Measurements from ENCODE around the gene CHMP3. TPM values are rescaled to one million over a fixed set of nuclear protein-coding genes. Genes with fewer than 3 reads are reported as not detected.

Gene CHMP3
- polyA plus RNA-seq, 1 experiment, result 107 TPM

- no peak for TF ChIP-seq CTCF (IDR thresholded peaks at IDR 0.05; ENCODE audit: insufficient read depth, low read depth, low read length)
- no peak overlapping the region for H3K4me3 ChIP-seq (ENCODE audit: low read depth, low read length)
- H3K27me3 ChIP-seq (ENCODE audit: control insufficient read depth, insufficient read depth, low read length), result no peaks in the 10 kb centered on the region
- no peaks in the 10 kb centered on the region for H3K36me3 ChIP-seq (ENCODE audit: control insufficient read depth, insufficient read depth, low read length)
- ChIA-PET POLR2A (no interaction called here), CTCF (interaction anchor here (0.6 kb wide), 1 partner anchor 1446 kb away, joined by 3 read pairs; no protein-coding TSS in a partner anchor)
- no peak for DNase-seq (ENCODE audit: low read depth)
Observed at GRCh38 chr2:86541334-86541733, 21.9 kb downstream of the CHMP3 start.

- TF ChIP-seq CTCF (IDR thresholded peaks at IDR 0.05; ENCODE audit: insufficient read depth, low read depth, low read length), result no peak
- ChIA-PET POLR2A (no interaction called here), CTCF (no interaction called here)
- Histone ChIP-seq H3K36me3 (ENCODE audit: control insufficient read depth, insufficient read depth, low read length) (peaks cover 3% of the 10 kb centered on the region), H3K4me3 (ENCODE audit: low read depth, low read length) (no peak overlapping the region), H3K27me3 (ENCODE audit: control insufficient read depth, insufficient read depth, low read length) (no peaks in the 10 kb centered on the region)
- no peak for DNase-seq (ENCODE audit: low read depth)
Observed at GRCh38 chr2:86533589-86533988, 29.7 kb downstream of the CHMP3 start.

GRCh38 chr2:86525421-86526340 is 37.6 kb downstream of the CHMP3 start:
- POLR2A ChIA-PET, result no interaction called here

GRCh38 chr2:86523491-86523890 is 39.8 kb downstream of the CHMP3 start:
- Histone ChIP-seq H3K36me3 (ENCODE audit: control insufficient read depth, insufficient read depth, low read length) (no peaks in the 10 kb centered on the region; the same call in 1 of the 2 replicates), H3K27me3 (ENCODE audit: control insufficient read depth, insufficient read depth, low read length) (no peaks in the 10 kb centered on the region), H3K4me3 (ENCODE audit: low read depth, low read length) (no peak overlapping the region)
- ChIA-PET POLR2A (no interaction called here), CTCF (interaction anchor here (0.6 to 0.8 kb wide), 2 partner anchors 10 to 60 kb away, joined by 3 read pairs; no protein-coding TSS in a partner anchor)
- TF ChIP-seq CTCF (IDR thresholded peaks at IDR 0.05; ENCODE audit: insufficient read depth, low read depth, low read length), result no peak
- no peak for DNase-seq (ENCODE audit: low read depth)

More at GRCh38 chr2:86525421-86526340, 37.6 kb downstream of the CHMP3 start:
- TF ChIP-seq CTCF (IDR thresholded peaks at IDR 0.05; ENCODE audit: insufficient read depth, low read depth, low read length), result no peak
- peaks cover 3% of the 10 kb centered on the region for H3K36me3 ChIP-seq (ENCODE audit: control insufficient read depth, insufficient read depth, low read length)
- no peaks in the 10 kb centered on the region for H3K27me3 ChIP-seq (ENCODE audit: control insufficient read depth, insufficient read depth, low read length)
- no peak overlapping the region for H3K4me3 ChIP-seq (ENCODE audit: low read depth, low read length)
- CTCF ChIA-PET, result no interaction called here
- DNase-seq (ENCODE audit: low read depth), result no peak

- ChIA-PET POLR2A (no interaction called here), CTCF (no interaction called here)
- Histone ChIP-seq H3K36me3 (ENCODE audit: control insufficient read depth, insufficient read depth, low read length) (no peaks in the 10 kb centered on the region; the same call in 1 of the 2 replicates), H3K4me3 (ENCODE audit: low read depth, low read length) (no peak overlapping the region), H3K27me3 (ENCODE audit: control insufficient read depth, insufficient read depth, low read length) (no peaks in the 10 kb centered on the region)
- TF ChIP-seq CTCF (IDR thresholded peaks at IDR 0.05; ENCODE audit: insufficient read depth, low read depth, low read length), result no peak
- no peak for DNase-seq (ENCODE audit: low read depth)
Observed at GRCh38 chr2:86522711-86523110, 40.5 kb downstream of the CHMP3 start.
